ENCODE results near the gene RGL4.

RGL4 gene

GRCh38 chr22:23742505-23743264 is 51.9 kb downstream of the RGL4 start:
- no peak for DNase-seq (ENCODE audit: low spot score)

- DNase-seq (ENCODE audit: low spot score): no peak
Measured at GRCh38 chr22:23743303-23743705, 52.5 kb downstream of the RGL4 start.

GRCh38 chr22:23744001-23744400 is 53.2 kb downstream of the RGL4 start:
- DNase-seq (ENCODE audit: low spot score): no peak

GRCh38 chr22:23744485-23744884 is 53.7 kb downstream of the RGL4 start:
- DNase-seq (ENCODE audit: low spot score): no peak

DNA sequence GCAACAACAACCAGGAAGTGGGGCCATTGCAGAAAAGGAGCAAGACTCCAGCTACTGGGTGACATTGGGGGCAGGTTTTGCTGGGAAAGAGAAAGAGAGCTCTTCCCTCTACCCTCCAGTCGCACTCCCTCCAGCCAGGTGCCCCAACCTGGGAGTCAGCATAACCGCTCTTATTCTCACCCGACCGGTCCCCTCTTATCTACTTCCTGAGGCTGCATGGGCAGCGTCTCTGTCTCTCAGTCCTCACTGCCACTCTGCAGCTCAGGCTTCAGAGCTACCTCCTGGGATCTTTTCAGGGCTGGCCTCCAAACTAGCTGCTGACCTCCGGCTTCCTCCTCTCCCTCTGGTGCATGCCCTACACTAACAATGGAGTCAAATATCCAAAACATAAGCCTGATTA is 55.0 kb downstream of the RGL4 start:
- DNase-seq (ENCODE audit: low spot score): no peak
